Common myeloid progenitor, CD34-positive (primary cell): ENCODE results near the gene DQX1.

Experiments used
- CTCF ChIA-PET: fragments of 350-600 bp; sonication (Branson Sonifier 250); formaldehyde crosslinking; loops from one replicate; lab custom pipeline; 2021; ENCODE audit warnings: antibody characterized with exemption; lab: Charles Lee
- POLR2A ChIA-PET: fragments of 350-600 bp; sonication (Branson Sonifier 250); formaldehyde crosslinking; loops from one replicate; lab custom pipeline; 2021; ENCODE audit warnings: antibody characterized with exemption; lab: Charles Lee
- DNase-seq, 3 donors: peaks; one replicate each; pipeline versions ENCODE4 v3.0.0 to v3.0.0-alpha.2; 2013
- H3K27ac ChIP-seq, 2 experiments: 1 replicate in 1 of 2; 2 replicates in 1 of 2; pipeline ENCODE4 v1.7.0; 2013; ENCODE audit warnings: inconsistent platforms in 2 of 2, low read length in 2 of 2, mild to moderate bottlenecking in 2 of 2, low read depth in 1 of 2, moderate library complexity in 1 of 2; ENCODE audit not compliant: severe bottlenecking in 2 of 2, insufficient read depth in 1 of 2, poor library complexity in 1 of 2
- H3K27me3 ChIP-seq, 5 experiments: replicated peaks in 2 of 5; 1 replicate in 3 of 5; 2 replicates in 2 of 5; pipeline versions ENCODE4 v1.6.1 to v1.7.0; 2013; ENCODE audit warnings: low read length in 4 of 5, mild to moderate bottlenecking in 2 of 5, moderate library complexity in 2 of 5, inconsistent platforms in 1 of 5; ENCODE audit not compliant: insufficient read depth in 5 of 5, control insufficient read depth in 4 of 5
- H3K36me3 ChIP-seq, 4 experiments: 1 replicate in 2 of 4; 2 replicates in 2 of 4; pipeline versions ENCODE4 v1.6.1 to v1.7.0; 2013; ENCODE audit warnings: low read length in 3 of 4, control low read depth in 1 of 4, mild to moderate bottlenecking in 1 of 4; ENCODE audit not compliant: control insufficient read depth in 4 of 4, insufficient read depth in 4 of 4
- H3K4me1 ChIP-seq, 4 experiments: 1 replicate in 3 of 4; 2 replicates in 1 of 4; pipeline versions ENCODE4 v1.6.1 to v1.7.1; 2013; ENCODE audit warnings: low read length in 3 of 4, mild to moderate bottlenecking in 3 of 4, control low read depth in 1 of 4, inconsistent platforms in 1 of 4, moderate library complexity in 1 of 4; ENCODE audit not compliant: control insufficient read depth in 4 of 4, insufficient read depth in 4 of 4; ENCODE audit errors: control extremely low read depth in 1 of 4
- H3K4me3 ChIP-seq, 7 experiments: 1 replicate in 4 of 7; 2 replicates in 3 of 7; pipeline versions ENCODE4 v1.5.1 to v1.7.0; 2013; ENCODE audit warnings: mild to moderate bottlenecking in 7 of 7, low read length in 6 of 7, moderate library complexity in 6 of 7, inconsistent platforms in 2 of 7, low read depth in 2 of 7, control low read depth in 1 of 7; ENCODE audit not compliant: insufficient read depth in 4 of 7, control insufficient read depth in 1 of 7; ENCODE audit errors: extremely low read depth in 1 of 7
- H3K9me3 ChIP-seq, 5 experiments: 1 replicate in 4 of 5; 2 replicates in 1 of 5; pipeline versions ENCODE4 v1.6.1 to v1.7.1; 2013; ENCODE audit warnings: low read length in 4 of 5, mild to moderate bottlenecking in 2 of 5, inconsistent platforms in 1 of 5, low read depth in 1 of 5, moderate library complexity in 1 of 5; ENCODE audit not compliant: control insufficient read depth in 4 of 5, insufficient read depth in 2 of 5; ENCODE audit errors: control extremely low read depth in 1 of 5
- WGBS: methylation state at CpG from one replicate; pipeline ENCODE4 v1.1.5; 2013; ENCODE audit not compliant: insufficient coverage; 5-methylcytosine and 5-hydroxymethylcytosine counted together

The DQX1 gene

GRCh38 chr2:74497777-74498499 lies 28.1 kb downstream of the DQX1 start:
- Histone ChIP-seq H3K27ac (no peak overlapping the region), H3K27me3 (peaks cover 0 to 69% (median 48%) of the 10 kb centered on the region in 5 experiments), H3K36me3 (peaks cover 2 to 16% (median 8%) of the 10 kb centered on the region in 4 experiments), H3K4me1 (peaks cover 4 to 35% (median 33%) of the 10 kb centered on the region in 4 experiments), H3K4me3 (peak overlapping the region in 6 of 7 experiments; percentile 51 to 73 (median 60)), H3K9me3 (no peaks in the 10 kb centered on the region)
- no peak for DNase-seq
- CTCF ChIA-PET, result interaction anchor here (1.5 to 12.7 kb wide), 2 partner anchors 32 to 41 kb away, joined by 4 to 143 read pairs; partner anchors contain the start of genes AUP1, DQX1 and HTRA2
- POLR2A ChIA-PET, result no interaction called here
- WGBS, result 4% methylated on average over 60 of the region's 61 CpGs

- no peak for DNase-seq
- Histone ChIP-seq H3K4me1 (peaks cover 4 to 28% (median 25%) of the 10 kb centered on the region in 4 experiments), H3K27me3 (peaks cover 0 to 62% (median 44%) of the 10 kb centered on the region in 5 experiments), H3K27ac (no peak overlapping the region), H3K4me3 (peak overlapping the region in 2 of 7 experiments; percentile 8 to 16), H3K9me3 (no peaks in the 10 kb centered on the region), H3K36me3 (peaks cover 2 to 24% (median 12%) of the 10 kb centered on the region in 4 experiments)
- WGBS, result 76% methylated on average over 16 of the region's 19 CpGs
- ChIA-PET POLR2A (no interaction called here), CTCF (interaction anchor here (0.9 to 1.5 kb wide), 2 partner anchors 9 to 40 kb away, joined by 3 to 4 read pairs; no protein-coding TSS in a partner anchor)
Measured at GRCh38 chr2:74496997-74497776, 28.8 kb downstream of the DQX1 start.

- 100% methylated on average over 1 of the region's 1 CpG for WGBS
- ChIA-PET CTCF (interaction anchor here (0.8 to 1.3 kb wide), 5 partner anchors 8 to 93 kb away, joined by 3 to 4 read pairs (median 3); partner anchors contain the start of genes CCDC142 and TTC31), POLR2A (no interaction called here)
Measured at GRCh38 chr2:74495440-74495839, 30.6 kb downstream of the DQX1 start.

GRCh38 chr2:74493546-74493945 lies 32.5 kb downstream of the DQX1 start:
- Histone ChIP-seq H3K4me1 (peaks cover 2 to 12% (median 10%) of the 10 kb centered on the region in 4 experiments), H3K27me3 (peaks cover 0 to 25% (median 17%) of the 10 kb centered on the region in 5 experiments), H3K9me3 (no peaks in the 10 kb centered on the region), H3K4me3 (no peak overlapping the region), H3K27ac (no peak overlapping the region), H3K36me3 (peaks cover 6 to 56% (median 34%) of the 10 kb centered on the region in 4 experiments)
- ChIA-PET CTCF (interaction anchor here (0.5 to 2.4 kb wide), 7 partner anchors 10 to 92 kb away, joined by 3 to 13 read pairs (median 5); partner anchors contain the start of genes CCDC142, PCGF1 and TTC31), POLR2A (no interaction called here)
- no peak for DNase-seq
- 91% methylated on average over 3 of the region's 3 CpGs for WGBS

More at GRCh38 chr2:74495440-74495839, 30.6 kb downstream of the DQX1 start:
- Histone ChIP-seq H3K36me3 (peaks cover 4 to 41% (median 24%) of the 10 kb centered on the region in 4 experiments), H3K4me1 (peaks cover 4 to 26% (median 23%) of the 10 kb centered on the region in 4 experiments), H3K27ac (no peak overlapping the region), H3K27me3 (peaks cover 0 to 44% (median 31%) of the 10 kb centered on the region in 5 experiments), H3K4me3 (no peak overlapping the region), H3K9me3 (no peaks in the 10 kb centered on the region)
- DNase-seq, result no peak

- no peaks in the 10 kb centered on the region for H3K4me1 ChIP-seq
- no peaks in the 10 kb centered on the region for H3K9me3 ChIP-seq
- CTCF ChIA-PET, result interaction anchor here (0.8 to 2.7 kb wide), 6 partner anchors 8 to 94 kb away, joined by 3 to 13 read pairs (median 5); partner anchors contain the start of genes CCDC142, LBX2 and TTC31
- peaks cover 0 to 9% (median 9%) of the 10 kb centered on the region in 5 experiments for H3K27me3 ChIP-seq
- no peak overlapping the region for H3K4me3 ChIP-seq
- H3K36me3 ChIP-seq, result peaks cover 6 to 67% (median 36%) of the 10 kb centered on the region in 4 experiments
- no peak for DNase-seq
- WGBS, result 98% methylated on average over 11 of the region's 12 CpGs
- no peak overlapping the region for H3K27ac ChIP-seq
- POLR2A ChIA-PET, result no interaction called here
Measured at GRCh38 chr2:74491648-74492544, 34.1 kb downstream of the DQX1 start.

GRCh38 chr2:74489906-74490305 lies 36.1 kb downstream of the DQX1 start:
- H3K4me1 ChIP-seq, result no peaks in the 10 kb centered on the region
- CTCF ChIA-PET, result interaction anchor here (0.5 to 3.3 kb wide), 8 partner anchors 14 to 668 kb away, joined by 3 to 15 read pairs (median 4); no protein-coding TSS in a partner anchor
- WGBS, result 97% methylated on average over 5 of the region's 9 CpGs
- H3K27me3 ChIP-seq, result no peaks in the 10 kb centered on the region
- H3K9me3 ChIP-seq, result no peaks in the 10 kb centered on the region
- no peak overlapping the region for H3K27ac ChIP-seq
- H3K36me3 ChIP-seq, result peaks cover 10 to 79% (median 38%) of the 10 kb centered on the region in 4 experiments
- no peak for DNase-seq
- no peak overlapping the region for H3K4me3 ChIP-seq
- POLR2A ChIA-PET, result no interaction called here
